ELF-1 (cell line): ENCODE measurements around the gene DNAJC3.
"Not testable (repeated sequence)": the region's sequence is repeated elsewhere in the genome, so short reads cannot be mapped to it uniquely, and the experiment has no call there.

Experiments
- DNase-seq: peaks from one replicate; pipeline ENCODE4 v3.0.0-alpha.2; 2016; ENCODE audit warnings: low read depth, low spot score

DNAJC3 gene

GRCh38 chr13:95781016-95781415 is 104.1 kb downstream of the DNAJC3 start:
- no peak for DNase-seq

- not testable (repeated sequence) for DNase-seq
These were observed 105.0 kb downstream of the DNAJC3 start for GRCh38 chr13:95781940-95782339.

- DNase-seq: peak; percentile 27
These were observed 106.8 kb downstream of the DNAJC3 start for GRCh38 chr13:95783747-95784146.

- DNase-seq: peak; percentile 30
These were observed 107.4 kb downstream of the DNAJC3 start for GRCh38 chr13:95784161-95784899.

GRCh38 chr13:95784900-95785290 is 108.0 kb downstream of the DNAJC3 start:
- no peak for DNase-seq

GRCh38 chr13:95787356-95788099 is 110.6 kb downstream of the DNAJC3 start:
- DNase-seq: no peak

GRCh38 chr13:95788100-95788463 is 111.1 kb downstream of the DNAJC3 start:
- no peak for DNase-seq

GRCh38 chr13:95789315-95789714 is 112.4 kb downstream of the DNAJC3 start:
- DNase-seq: not testable (repeated sequence)

GRCh38 chr13:95791084-95791722 is 114.3 kb downstream of the DNAJC3 start:
- no peak for DNase-seq

GRCh38 chr13:95793018-95793555 is 116.1 kb downstream of the DNAJC3 start:
- DNase-seq: no peak

- DNase-seq: no peak
These were observed 116.8 kb downstream of the DNAJC3 start for GRCh38 chr13:95793781-95794180.

- no peak for DNase-seq
These were observed 120.1 kb downstream of the DNAJC3 start for GRCh38 chr13:95797016-95797415.

- no peak for DNase-seq
These were observed 123.5 kb downstream of the DNAJC3 start for GRCh38 chr13:95800436-95800835.

GRCh38 chr13:95801825-95802224 is 124.9 kb downstream of the DNAJC3 start:
- no peak for DNase-seq

GRCh38 chr13:95805921-95806320 is 129.0 kb downstream of the DNAJC3 start:
- DNase-seq: no peak

- DNase-seq: no peak
These were observed 132.5 kb downstream of the DNAJC3 start for GRCh38 chr13:95809429-95809828.

- DNase-seq: no peak
These were observed 136.2 kb downstream of the DNAJC3 start for GRCh38 chr13:95813139-95813538.

- no peak for DNase-seq
These were observed 137.6 kb downstream of the DNAJC3 start for GRCh38 chr13:95814495-95814894.

GRCh38 chr13:95822303-95822702 is 145.4 kb downstream of the DNAJC3 start:
- DNase-seq: no peak

GRCh38 chr13:95833126-95833525 is 156.2 kb downstream of the DNAJC3 start:
- no peak for DNase-seq

GRCh38 chr13:95833719-95834118 is 156.8 kb downstream of the DNAJC3 start:
- no peak for DNase-seq

- DNase-seq: peak; percentile 77
These were observed 157.3 kb downstream of the DNAJC3 start for GRCh38 chr13:95834134-95834765.
